Tibial nerve (tissue), 4 donors: ENCODE data around the gene SLC7A10. TPM values are rescaled to one million over a fixed set of nuclear protein-coding genes. Genes with fewer than 3 reads are reported as not detected.

Experiments
- DNase-seq, 2 donors: peaks; one replicate each; pipeline ENCODE4 v3.0.0-alpha.2; 2019; ENCODE audit warnings: low spot score in 2 of 2
- H3K27ac ChIP-seq, 4 donors: fragments of 200-600 bp; sonication (generic) in 3 of 4; one replicate each; pipeline ENCODE4 v1.5.1; 2017 to 2019; ENCODE audit warnings: mild to moderate bottlenecking in 1 of 4
- H3K27me3 ChIP-seq, 2 donors: fragments of 200-600 bp; sonication (generic) in 1 of 2; one replicate each; pipeline versions ENCODE4 v1.5.1 to v1.6.0; 2017 to 2019
- H3K36me3 ChIP-seq, 3 donors: fragments of 200-600 bp; sonication (generic); one replicate each; pipeline ENCODE4 v1.5.1; 2018 to 2019
- H3K4me1 ChIP-seq, 4 donors: fragments of 200-600 bp; sonication (generic) in 3 of 4; one replicate each; pipeline ENCODE4 v1.5.1; 2017 to 2019
- H3K4me3 ChIP-seq, 4 donors: fragments of 200-600 bp; sonication (generic) in 3 of 4; one replicate each; pipeline ENCODE4 v1.5.1; 2017 to 2019; ENCODE audit warnings: mild to moderate bottlenecking in 1 of 4, moderate library complexity in 1 of 4
- H3K9me3 ChIP-seq, 4 donors: fragments of 200-600 bp; sonication (generic) in 3 of 4; one replicate each; pipeline ENCODE4 v1.5.1; 2017 to 2019
- CTCF ChIP-seq, 5 experiments: fragments of 200-600 bp in 3 of 5; fragments of 450-650 bp in 2 of 5; sonication (generic) in 3 of 5; IDR thresholded peaks; one replicate each; pipeline ENCODE4 v1.5.1; 2016 to 2019; ENCODE audit warnings: antibody characterized with exemption in 5 of 5, mild to moderate bottlenecking in 3 of 5, moderate library complexity in 2 of 5
- EP300 ChIP-seq, 2 donors: sonication (generic); formaldehyde crosslinking; IDR thresholded peaks; one replicate each; pipeline ENCODE4 v1.6.1; 2017; ENCODE audit warnings: antibody characterized with exemption in 2 of 2, mild to moderate bottlenecking in 1 of 2
- POLR2A ChIP-seq, 2 donors: fragments of 450-650 bp; IDR thresholded peaks; one replicate each; pipeline ENCODE4 v1.6.1; 2017; ENCODE audit warnings: antibody characterized with exemption in 2 of 2, mild to moderate bottlenecking in 2 of 2, moderate library complexity in 2 of 2
- WGBS, 2 donors: methylation state at CpG; one replicate each; pipeline ENCODE4 v1.1.5; 2018; 5-methylcytosine and 5-hydroxymethylcytosine counted together
- total RNA-seq, 4 donors: library from RNA; depleted of rRNA; stranded (reverse); fragments of >200 nt; gene quantifications; one replicate each; pipeline ENCODE4 v1.1.0, GENCODE V29; 2016

Gene SLC7A10
- total RNA-seq, 4 donors from 2014 or later = 4.3 to 25.8 (median 13.2) TPM

- Histone ChIP-seq H3K4me1 (peaks cover 0 to 7% (median 0%) of the 10 kb centered on the region in 4 donors), H3K4me3 (no peak overlapping the region), H3K27me3 (peaks cover 0 to 20% of the 10 kb centered on the region in 2 donors), H3K36me3 (no peaks in the 10 kb centered on the region), H3K9me3 (peaks cover 0 to 18% (median 0%) of the 10 kb centered on the region in 4 donors), H3K27ac (no peak overlapping the region)
- TF ChIP-seq EP300 (IDR thresholded peaks at IDR 0.05) (no peak), CTCF (IDR thresholded peaks at IDR 0.05) (no peak)
- WGBS, 2 donors = 71% methylated on average over 7 to 12 of the region's 13 CpGs
- no peak for DNase-seq
These were observed 28.7 kb upstream of the SLC7A10 start for GRCh38 chr19:33254245-33254824.

- 56 to 88% methylated on average over 1 to 8 of the region's 8 CpGs for WGBS, 2 donors
- Histone ChIP-seq H3K4me1 (peaks cover 0 to 7% (median 0%) of the 10 kb centered on the region in 4 donors), H3K27me3 (peaks cover 0 to 20% of the 10 kb centered on the region in 2 donors), H3K27ac (no peak overlapping the region), H3K4me3 (no peak overlapping the region), H3K36me3 (no peaks in the 10 kb centered on the region), H3K9me3 (peaks cover 0 to 8% (median 0%) of the 10 kb centered on the region in 4 donors)
- DNase-seq = no peak
- TF ChIP-seq CTCF (IDR thresholded peaks at IDR 0.05) = no peak
- TF ChIP-seq EP300 (IDR thresholded peaks at IDR 0.05) = no peak
- TF ChIP-seq POLR2A (IDR thresholded peaks at IDR 0.05) = no peak
These were observed 27.3 kb upstream of the SLC7A10 start for GRCh38 chr19:33252971-33253370.

DNA sequence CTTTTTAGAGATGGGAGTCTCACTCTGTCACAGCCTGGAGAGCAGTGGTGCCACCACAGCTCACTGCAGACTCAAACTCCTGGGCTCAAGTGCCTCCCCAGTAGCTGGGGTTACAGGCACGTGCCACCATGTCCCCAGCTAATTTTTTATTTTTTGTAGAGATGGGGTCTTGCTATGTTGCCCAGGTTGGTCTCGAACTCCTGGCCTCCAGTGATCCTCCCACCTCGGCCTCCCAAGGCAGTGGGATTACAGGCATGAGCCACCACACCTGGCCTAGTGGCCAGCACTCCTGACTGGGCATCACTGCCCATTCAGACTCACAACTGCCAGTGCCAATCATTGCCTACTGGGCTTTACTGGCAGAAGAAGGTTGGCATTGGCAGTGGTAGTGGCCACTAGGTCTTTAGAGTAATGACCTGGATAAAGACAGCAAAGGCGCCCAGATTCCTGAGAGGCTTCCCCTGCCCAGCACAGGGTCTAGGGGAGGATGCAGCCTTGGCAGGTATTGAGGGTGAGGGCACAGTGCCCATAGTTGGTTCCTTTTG, 26.8 kb upstream of the SLC7A10 start:
- Histone ChIP-seq H3K4me3 (no peak overlapping the region), H3K4me1 (peaks cover 0 to 7% (median 0%) of the 10 kb centered on the region in 4 donors), H3K9me3 (peaks cover 0 to 4% (median 0%) of the 10 kb centered on the region in 4 donors), H3K27ac (no peak overlapping the region), H3K27me3 (peaks cover 0 to 20% of the 10 kb centered on the region in 2 donors), H3K36me3 (no peaks in the 10 kb centered on the region)
- WGBS, 2 donors = 90 to 91% methylated on average over 4 of the region's 4 CpGs
- no peak for DNase-seq
- no peak for TF ChIP-seq POLR2A (IDR thresholded peaks at IDR 0.05)
- TF ChIP-seq CTCF (IDR thresholded peaks at IDR 0.05) = no peak
- no peak for TF ChIP-seq EP300 (IDR thresholded peaks at IDR 0.05)

DNA sequence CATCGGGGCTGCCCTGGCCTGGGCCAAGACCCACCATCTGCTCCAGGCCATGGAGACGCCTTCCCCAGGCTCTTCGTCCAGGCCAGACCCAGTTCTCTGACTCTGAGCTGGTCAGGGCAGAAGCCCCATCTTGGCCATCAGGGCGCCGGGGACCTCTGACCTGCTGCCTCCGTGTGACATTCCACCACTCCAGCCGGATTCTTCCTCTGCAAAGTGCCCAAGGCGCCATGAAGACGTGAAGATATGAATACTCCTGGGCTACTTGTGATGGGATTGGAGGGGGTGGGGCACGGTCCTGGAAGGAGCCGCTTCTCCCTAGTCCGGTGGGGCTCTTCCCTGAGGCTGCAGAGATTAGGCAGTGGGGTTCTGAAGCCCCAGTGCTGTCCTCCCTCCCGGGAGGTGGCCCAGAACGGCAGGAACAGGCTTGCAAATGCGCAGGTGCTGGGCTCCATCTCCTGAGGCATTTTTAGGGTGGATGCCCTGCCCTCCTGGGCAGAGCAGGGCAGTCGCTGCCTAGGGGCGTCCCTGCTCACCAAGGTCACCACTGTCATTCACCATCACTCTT, 26.0 kb upstream of the SLC7A10 start:
- no peak overlapping the region for H3K27ac ChIP-seq
- no peak for DNase-seq
- peaks cover 0 to 7% (median 0%) of the 10 kb centered on the region in 4 donors for H3K4me1 ChIP-seq
- H3K27me3 ChIP-seq = peaks cover 0 to 20% of the 10 kb centered on the region in 2 donors
- no peaks in the 10 kb centered on the region for H3K36me3 ChIP-seq
- no peak overlapping the region for H3K4me3 ChIP-seq
- no peaks in the 10 kb centered on the region for H3K9me3 ChIP-seq
- TF ChIP-seq POLR2A (IDR thresholded peaks at IDR 0.05) = no peak
- no peak for TF ChIP-seq CTCF (IDR thresholded peaks at IDR 0.05)
- no peak for TF ChIP-seq EP300 (IDR thresholded peaks at IDR 0.05)
- 58 to 62% methylated on average over 13 to 16 of the region's 17 CpGs for WGBS, 2 donors

- WGBS, 2 donors = 52 to 59% methylated on average over 8 to 11 of the region's 12 CpGs
These were observed 25.4 kb upstream of the SLC7A10 start for GRCh38 chr19:33251076-33251475.

More at GRCh38 chr19:33251076-33251475, 25.4 kb upstream of the SLC7A10 start:
- no peak overlapping the region for H3K27ac ChIP-seq
- H3K4me3 ChIP-seq = no peak overlapping the region
- no peak for TF ChIP-seq POLR2A (IDR thresholded peaks at IDR 0.05)
- no peak for TF ChIP-seq EP300 (IDR thresholded peaks at IDR 0.05)
- TF ChIP-seq CTCF (IDR thresholded peaks at IDR 0.05) = no peak
- H3K9me3 ChIP-seq = peaks cover 0 to 2% (median 0%) of the 10 kb centered on the region in 4 donors
- DNase-seq = no peak
- peaks cover 0 to 20% of the 10 kb centered on the region in 2 donors for H3K27me3 ChIP-seq
- H3K36me3 ChIP-seq = no peaks in the 10 kb centered on the region
- H3K4me1 ChIP-seq = peaks cover 0 to 7% (median 0%) of the 10 kb centered on the region in 4 donors
